Panc1 (cell line): Measurements from ENCODE around the gene COL26A1.

Source experiments
- CTCF ChIP-seq: fragments of 450-650 bp; IDR thresholded peaks from 2 replicates; pipeline ENCODE4 v1.5.1; 2017; ENCODE audit warnings: mild to moderate bottlenecking
- POLR2AphosphoS5 ChIP-seq: IDR thresholded peaks from 2 replicates; pipeline ENCODE4 v1.6.1; 2012; ENCODE audit warnings: mild to moderate bottlenecking, low read depth, low read length, moderate library complexity
- REST ChIP-seq, 2 experiments: IDR thresholded peaks; 2 replicates each; pipeline ENCODE4 v1.6.1; 2011 to 2012; ENCODE audit warnings: low read depth in 2 of 2, control low read depth in 1 of 2, low read length in 1 of 2, mild to moderate bottlenecking in 1 of 2, moderate library complexity in 1 of 2; ENCODE audit not compliant: insufficient read depth in 1 of 2
- SIN3A ChIP-seq: IDR thresholded peaks from 2 replicates; pipeline ENCODE4 v1.6.1; 2012; ENCODE audit warnings: low read depth, mild to moderate bottlenecking, low read length, moderate library complexity, borderline replicate concordance; ENCODE audit not compliant: insufficient read depth
- TCF7L2 ChIP-seq: IDR thresholded peaks from 2 replicates; pipeline ENCODE4 v1.6.1; 2011; ENCODE audit warnings: mild to moderate bottlenecking, low read depth, low read length, inconsistent platforms

DNA sequence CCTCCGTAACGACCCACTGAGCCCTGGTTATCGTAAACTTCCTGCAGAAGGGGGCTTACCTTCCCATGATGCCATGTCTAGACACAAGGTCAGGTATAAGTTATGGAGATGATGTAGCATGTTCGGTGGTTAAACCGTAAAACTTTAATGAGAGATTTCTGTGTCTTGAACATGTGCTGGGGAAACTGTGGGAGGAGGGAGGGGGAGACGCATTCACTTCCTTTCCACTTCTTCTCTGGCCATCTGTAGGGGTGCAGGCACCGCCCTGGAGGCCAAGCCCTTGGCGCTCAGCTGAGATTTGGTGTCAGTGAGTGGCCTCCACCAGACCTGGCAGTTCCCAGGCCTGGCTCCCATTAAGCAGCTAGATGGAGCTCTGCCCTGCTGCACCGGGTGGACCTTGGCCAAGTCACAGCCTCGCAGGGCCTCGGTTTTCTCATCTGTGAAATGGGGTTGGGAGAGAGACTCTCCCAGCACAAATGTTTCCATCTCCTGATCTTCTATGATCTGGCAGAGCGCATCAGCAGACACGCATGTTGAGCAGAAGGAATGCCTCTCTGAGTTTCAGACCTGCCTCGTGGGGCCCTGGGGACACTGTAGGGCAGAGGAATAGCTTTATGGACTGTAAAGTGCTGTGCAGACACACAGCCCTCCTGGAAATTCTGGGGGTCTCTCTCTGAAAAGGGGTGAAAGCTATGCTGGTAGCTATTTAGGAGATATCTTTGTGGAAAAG is 106.0 kb downstream of the COL26A1 start:
- TF ChIP-seq CTCF (no peak), REST (IDR thresholded peaks at IDR 0.05; ENCODE audit: insufficient read depth in 1 of 2, low read depth in 2 of 2, low read length in 1 of 2) (no peak), POLR2AphosphoS5 (no peak), SIN3A (no peak), TCF7L2 (no peak)
